Activated naive CD8-positive, alpha-beta T cell treated with anti-CD3 and anti-CD28 coated beads, Interleukin-2, amount 50 U/mL, for 16 hours (primary cell): ENCODE measurements around the gene CAMK4.
"Not testable (repeated sequence)": the region's sequence is repeated elsewhere in the genome, so short reads cannot be mapped to it uniquely, and the experiment has no call there.

ENCODE experiments used
- DNase-seq: peaks from one replicate; pipeline ENCODE4 v3.0.0-alpha.2; 2020; ENCODE audit warnings: low read depth, low spot score

CAMK4 gene

DNA sequence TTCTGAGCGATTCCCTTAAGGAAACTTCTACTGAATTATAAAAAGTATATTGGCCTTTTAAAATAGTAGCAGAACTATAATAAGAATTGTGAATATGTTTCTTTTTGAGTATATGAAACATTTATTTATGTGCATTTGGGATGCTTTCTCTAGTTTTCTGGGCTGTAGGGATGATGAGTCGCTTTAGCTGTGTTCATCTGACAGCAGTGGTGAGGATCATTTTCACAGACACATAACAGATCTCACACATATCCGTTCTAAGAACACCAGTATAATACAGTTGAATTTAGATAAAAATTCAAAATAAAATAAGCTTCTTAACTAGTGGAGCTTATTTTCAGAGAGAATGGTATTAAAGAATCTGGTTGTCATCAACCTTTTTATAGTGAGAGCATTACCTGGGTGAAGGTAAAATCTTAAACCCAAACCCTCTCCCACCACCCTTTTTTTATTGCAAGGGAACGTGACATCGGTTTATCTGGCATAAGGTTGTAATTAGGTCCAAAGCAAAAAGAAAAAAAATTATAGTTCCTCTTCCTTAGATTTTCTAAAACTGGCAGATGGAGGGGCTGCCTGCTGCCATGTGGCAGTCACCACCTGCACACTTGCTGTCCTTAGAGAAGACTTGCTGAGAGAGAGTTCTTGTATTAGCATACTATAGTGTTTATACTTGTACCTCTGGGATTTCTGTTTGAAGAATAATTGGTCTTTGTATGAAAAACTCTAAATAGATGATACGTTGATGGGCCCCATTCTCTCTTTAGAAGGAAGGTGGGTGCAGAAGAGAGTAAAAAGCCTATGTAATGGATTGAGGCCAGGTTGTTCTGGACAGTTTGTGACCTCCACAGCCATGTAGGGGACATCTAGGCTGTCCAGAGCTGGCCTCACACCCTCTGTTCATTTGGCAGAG lies 86.8 kb downstream of the CAMK4 start:
- no peak for DNase-seq

DNA sequence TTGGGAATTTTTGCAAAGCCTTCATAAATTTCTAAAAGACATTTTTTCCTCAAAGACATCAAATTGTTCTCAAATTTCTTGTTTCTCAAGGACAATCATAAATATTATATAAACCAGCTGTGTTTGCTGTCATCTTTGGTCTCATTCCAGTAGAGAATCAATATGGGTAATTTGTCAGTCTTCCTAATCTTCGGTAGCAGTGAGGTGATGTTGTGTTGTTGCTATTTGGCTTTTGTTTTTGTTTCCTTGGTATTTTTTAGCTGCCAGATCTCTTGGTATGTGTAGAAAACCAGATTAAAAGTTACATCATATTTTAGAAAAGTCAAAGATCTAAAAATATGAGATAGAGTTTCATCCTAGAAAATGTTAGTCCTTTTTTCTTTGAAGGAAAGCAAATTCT lies 87.5 kb downstream of the CAMK4 start:
- DNase-seq: no peak

DNA sequence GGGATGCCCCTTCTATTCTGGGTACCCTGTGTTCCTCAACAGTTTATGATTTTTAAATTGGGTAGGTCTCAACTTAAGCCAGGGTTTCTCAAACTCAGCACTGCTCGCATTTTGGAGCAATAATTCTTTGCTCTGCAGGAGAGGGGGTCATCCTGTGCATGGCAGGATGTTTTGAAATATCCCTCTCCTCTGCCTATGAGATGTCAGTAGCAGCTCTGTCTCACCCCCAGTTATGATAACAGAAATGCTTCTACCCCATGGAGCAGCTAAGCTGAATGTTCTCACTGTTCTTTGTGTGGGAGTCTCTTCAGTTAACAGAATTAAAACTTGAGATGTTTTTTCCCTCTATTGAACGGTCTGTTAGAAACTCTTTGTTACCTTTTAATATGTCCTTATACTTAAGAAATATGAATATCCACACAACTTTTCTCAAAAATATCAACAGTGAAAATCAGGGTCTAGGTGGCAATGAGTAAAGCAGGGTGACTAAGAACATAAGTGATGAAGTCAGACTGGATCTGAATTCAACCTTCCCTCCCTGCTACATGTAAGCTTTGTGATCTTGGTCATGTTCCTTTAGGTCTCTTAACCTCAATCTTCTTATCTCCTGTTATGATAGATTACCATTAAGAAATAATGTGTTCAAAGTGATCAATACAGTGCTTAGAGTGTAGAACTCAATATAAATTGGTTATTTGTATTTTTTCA lies 89.0 kb downstream of the CAMK4 start:
- DNase-seq: no peak

DNA sequence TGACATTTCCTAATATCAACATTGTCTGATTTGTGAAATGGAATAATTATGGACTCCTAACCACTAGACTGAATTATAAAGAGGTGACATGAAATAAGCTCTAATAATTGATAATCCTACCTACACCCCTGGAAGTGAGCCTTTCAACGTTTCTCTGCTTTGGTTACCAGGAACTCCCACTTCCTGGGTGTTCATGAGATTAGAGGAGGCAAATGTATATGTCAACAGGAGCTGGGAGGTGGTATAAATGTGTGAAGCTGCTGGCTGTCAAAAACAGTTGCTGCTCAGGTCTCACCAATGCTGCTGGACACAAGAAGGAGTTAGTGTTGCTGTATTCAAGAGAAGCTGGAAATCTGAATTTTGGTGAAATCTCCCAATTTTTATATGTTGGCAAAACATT lies 96.8 kb downstream of the CAMK4 start:
- no peak for DNase-seq

DNA sequence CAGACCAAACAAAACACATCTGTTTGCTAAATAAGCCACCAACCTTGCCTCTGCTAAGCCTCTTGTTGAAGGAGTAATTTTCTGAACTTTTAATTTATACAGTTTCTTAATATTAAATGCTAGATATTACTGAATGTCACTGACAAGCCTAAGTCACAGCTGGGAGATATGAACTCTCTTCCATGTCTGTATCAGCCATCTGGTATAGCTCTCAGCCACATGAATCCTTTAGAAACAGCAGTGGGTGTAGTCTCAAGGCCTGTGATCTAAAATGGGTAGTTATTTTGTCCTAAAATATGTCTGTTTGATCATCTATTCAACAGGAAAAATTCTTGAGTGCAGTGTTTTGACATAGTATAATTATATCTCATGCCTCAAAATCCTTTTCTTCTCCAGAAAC lies 97.2 kb downstream of the CAMK4 start:
- no peak for DNase-seq

DNA sequence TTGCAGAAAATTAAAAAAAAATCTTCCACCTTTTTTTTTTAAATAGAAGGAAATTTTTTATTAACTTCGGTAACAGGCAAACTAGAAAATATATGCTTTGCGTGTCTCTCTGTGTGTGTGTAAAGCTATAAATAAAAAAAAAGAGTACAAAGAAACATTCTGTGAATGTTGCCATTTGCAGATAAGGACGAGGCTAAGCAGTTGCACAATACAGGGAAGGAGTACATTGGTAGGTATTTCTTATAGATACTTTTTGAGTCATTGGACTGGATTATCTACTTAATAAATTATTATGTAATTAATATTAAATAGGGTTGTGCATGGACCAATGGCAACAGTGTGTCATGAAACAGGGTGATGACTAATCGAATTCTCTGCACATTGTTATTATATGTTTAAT lies 102.4 kb downstream of the CAMK4 start:
- DNase-seq: no peak

DNA sequence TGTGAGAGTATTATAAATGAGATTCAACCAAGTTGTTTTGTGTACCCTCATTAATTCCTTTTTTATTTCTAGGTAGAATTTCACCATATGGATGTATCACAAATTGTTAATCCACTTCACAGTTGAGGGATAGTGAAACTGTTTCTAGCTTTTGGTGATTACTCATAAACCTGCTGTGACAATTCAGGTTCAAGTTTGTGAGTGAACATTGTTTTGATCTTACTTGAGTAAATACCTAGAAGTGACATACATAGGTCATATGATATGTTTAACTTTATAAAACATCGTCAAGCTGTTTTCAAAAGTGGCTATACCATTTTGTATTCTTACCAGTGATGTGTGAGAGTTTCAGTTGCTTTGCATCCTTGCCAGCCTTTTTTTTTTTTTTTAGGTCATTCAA lies 112.9 kb downstream of the CAMK4 start:
- no peak for DNase-seq

DNA sequence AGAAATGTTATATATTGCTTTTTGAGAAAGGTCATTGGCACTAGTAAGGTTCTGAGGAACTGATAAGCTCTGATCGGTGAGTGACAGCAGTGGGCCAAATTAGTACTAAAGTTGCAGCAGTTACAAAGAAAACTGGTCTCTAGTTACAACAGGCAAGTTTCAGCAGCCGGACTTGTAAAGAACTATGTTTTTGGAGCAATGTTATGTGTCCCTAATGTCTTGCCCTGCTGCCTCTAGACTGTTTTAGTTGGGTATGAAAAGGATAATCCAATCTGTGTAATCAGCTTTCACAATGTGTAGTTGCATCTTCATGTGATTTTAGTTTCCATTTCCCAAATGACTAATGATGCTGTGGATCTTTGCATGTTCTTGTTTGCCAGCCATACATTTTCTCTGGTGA lies 113.5 kb downstream of the CAMK4 start:
- no peak for DNase-seq

DNA sequence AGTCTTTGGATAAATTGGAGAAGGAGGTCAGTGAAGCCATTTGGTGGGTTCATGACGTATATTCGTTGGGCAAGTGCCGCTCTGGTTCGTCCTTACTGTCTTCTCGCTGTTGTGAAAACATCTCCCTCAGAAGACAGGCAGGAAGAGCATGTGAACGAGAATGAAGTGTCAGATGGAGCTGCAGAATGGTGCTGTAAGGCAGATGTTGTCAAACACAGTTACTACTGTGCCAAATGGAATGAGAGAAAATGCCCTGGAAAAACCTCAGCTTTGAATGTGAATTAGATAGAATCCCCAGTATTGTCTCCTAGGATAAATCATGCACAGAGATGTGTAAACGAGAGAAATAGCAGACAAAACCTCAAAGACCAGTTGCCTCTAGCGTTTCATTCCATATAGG lies 121.5 kb downstream of the CAMK4 start:
- no peak for DNase-seq

DNA sequence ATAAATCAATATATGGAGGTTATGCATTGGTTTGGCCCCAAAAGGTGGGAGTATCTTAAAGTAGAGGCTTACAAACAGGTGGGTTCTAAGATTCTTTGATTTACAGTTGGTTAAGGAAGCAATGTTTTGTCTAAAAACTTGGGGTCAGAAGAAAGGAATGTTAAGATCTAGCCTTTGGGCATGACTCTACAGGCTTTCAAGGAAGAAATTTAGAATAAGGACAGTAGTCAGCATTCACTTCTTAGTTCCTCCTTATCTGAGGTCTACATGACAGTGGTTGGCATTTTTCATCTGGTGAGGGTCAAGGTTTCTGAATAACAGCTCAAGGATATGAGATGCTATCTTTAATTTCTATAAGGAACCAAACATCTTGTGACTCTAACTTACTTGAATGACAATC lies 122.8 kb downstream of the CAMK4 start:
- DNase-seq: no peak

DNA sequence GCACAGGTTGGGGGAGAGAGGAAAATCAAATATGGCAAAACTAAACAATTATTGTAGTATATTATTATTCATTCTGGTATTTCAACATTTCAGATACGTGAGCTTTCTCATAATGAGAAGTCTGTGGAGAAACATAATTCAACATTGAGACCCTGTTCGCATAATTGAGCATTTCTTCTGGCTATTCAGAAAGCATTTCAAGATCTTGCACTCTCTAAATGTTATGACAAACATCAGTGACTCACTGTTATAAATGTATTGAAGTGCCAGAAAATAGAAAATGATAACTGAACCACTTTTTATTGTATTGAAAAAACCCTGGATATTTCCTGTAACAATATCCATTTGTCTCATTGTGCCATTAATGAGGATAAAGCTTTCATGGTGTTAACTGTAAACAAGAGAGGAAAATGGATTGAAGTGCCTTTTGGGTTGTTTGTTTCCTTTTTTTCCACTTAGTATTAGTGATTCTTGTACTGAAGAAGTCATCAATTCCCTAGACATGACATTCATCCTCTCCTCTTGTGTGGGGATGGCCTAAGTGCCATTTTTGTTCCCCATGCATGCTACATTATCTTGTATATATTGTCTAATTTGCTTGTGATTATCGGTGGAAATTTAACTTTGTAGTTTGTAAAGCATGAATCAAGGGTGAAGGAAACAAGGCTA lies 124.6 kb downstream of the CAMK4 start:
- DNase-seq: no peak

DNA sequence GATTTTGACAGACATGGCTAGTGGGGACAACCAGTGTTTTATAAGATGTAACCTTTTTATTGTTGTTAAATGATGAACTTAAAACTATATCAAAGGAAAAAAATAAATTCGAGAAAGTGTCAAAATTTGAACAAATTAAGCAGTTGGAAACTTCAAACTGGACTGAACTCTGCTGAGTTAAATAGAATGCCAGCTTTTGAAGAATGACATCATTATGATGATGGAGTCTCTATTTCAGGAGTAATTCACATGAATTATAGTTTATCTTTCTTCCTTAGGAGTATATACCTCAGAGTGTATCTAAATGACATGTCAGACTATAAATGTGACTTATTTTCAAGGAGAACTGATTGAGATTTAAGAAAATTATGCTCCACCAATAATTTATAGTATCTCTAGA lies 125.2 kb downstream of the CAMK4 start:
- DNase-seq: no peak

DNA sequence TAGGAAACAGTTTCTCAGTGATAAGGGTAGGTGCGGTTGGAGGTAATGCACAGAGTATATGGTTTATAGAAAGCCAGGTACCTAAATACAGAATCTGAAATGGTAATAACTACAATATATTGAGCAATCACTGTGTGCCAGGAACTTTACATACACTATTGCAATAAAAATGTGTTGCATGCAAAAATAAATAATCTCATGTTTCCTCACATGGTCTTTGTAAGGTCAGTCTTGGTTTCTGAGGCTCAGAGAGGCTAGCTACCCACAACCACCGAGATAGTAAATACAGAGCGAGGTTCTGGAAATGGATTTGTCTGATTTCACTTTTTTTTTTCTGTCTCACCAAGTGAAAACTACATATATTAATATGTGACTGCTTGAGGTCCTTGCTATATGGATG lies 128.9 kb downstream of the CAMK4 start:
- DNase-seq: no peak

DNA sequence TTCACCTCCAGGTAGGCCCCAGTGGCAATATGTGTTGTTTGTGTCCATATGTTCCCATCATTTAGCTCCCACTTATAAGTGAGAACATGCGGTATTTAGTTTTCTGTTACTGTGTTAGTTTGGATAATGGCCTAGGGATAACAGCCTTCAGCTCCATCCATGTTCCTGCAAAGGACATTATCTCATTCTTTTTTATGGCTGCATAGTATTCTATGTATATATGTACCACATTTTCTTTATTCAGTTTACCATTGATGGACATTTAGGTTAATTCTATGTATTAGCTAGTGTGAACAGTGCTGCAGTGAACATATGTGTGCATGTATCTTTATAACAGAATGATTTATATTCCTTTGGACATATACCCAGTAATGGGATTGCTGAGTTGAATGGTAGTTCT lies 134.5 kb downstream of the CAMK4 start:
- not testable (repeated sequence) for DNase-seq

DNA sequence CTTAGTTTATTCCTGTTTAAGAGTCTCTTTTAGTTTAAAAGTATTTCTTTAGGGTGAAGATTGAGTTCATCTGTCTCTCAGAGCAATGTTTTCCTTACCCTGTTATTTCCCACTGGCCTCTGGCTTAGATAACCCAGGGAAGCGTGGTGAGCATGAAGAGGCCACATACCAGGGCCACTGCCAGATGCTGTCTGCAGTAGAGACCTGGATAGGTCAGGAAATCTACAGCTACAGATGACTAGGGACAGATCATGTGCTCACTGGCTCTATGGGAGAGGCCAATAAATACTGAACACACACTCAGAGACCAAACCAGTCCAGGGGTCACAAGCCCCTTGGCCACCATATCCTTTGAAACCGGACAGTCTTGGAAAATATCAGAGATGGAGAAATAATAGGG lies 136.0 kb downstream of the CAMK4 start:
- no peak for DNase-seq

DNA sequence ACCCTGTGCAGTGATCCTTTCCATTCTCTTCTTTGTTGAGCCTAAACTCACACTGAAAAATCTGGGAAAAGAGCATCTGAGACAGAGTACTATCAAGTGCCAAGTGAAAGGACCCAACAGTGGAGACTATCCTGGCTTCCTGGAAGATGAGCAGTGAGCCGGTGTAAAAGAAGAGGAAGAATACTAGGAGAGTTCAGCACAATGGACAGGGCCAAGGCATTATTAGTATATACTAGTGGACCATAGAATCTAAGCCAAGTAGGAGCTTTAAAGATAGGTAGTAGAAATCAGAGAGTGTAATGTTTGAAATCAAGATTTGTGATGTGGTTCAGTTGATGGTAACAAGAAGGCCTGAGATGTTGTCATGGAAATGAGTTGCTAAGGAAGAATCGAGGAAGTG lies 140.8 kb downstream of the CAMK4 start:
- DNase-seq: no peak

DNA sequence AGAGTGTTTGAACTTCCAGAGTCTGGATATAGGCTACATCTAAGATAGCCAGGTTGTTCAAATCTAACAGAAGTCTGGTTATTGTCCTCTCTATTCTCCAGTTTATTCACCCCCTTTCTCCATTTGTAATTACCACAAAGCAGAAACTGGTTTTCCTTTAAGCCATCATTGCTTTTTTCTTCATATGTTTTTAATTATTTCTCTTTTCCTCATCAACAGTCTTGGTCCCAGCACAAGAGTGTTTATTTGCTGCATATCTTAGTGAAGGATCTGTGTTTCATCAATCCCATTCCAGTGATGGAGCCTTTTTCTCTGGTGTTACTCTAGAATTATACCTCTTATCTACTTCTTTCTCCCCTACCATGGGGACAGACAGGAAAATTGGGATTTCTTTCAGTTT lies 142.2 kb downstream of the CAMK4 start:
- no peak for DNase-seq

DNA sequence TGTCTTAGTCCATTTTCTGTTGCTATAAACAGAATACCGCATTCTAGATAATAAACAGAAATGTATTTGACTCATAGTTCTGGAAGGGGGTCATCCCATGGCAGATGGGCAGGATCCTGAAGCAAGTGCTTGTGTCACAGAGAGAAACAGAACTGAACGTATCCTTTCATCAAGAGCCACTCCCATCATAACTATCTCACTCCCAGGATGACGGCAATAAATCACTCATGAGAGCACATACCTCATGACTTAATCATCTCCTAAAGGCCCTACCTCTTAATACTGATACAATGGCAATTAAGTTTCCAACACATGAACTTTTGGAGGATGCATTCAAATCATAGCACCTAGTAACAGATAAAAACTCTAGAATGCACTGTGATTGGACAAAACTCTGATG lies 142.9 kb downstream of the CAMK4 start:
- DNase-seq: no peak

DNA sequence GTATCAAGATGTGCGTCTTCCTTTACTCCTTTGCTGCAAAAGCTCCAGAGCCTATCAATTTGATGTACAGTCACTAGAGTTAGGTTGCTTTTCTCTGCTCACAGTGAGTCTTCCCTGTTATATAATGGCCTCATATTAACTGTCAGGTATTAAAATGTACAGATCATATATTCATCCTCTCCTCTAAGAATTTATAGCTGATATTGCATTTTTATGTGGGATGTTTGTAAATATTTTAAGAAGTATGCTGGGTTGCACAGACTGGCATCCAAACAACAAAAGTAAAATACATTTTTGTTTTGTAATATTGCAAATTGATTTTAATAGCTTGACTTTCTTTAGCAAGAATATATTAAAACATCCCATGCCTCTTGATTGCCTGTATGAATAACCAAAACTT lies 148.6 kb downstream of the CAMK4 start:
- DNase-seq: no peak

DNA sequence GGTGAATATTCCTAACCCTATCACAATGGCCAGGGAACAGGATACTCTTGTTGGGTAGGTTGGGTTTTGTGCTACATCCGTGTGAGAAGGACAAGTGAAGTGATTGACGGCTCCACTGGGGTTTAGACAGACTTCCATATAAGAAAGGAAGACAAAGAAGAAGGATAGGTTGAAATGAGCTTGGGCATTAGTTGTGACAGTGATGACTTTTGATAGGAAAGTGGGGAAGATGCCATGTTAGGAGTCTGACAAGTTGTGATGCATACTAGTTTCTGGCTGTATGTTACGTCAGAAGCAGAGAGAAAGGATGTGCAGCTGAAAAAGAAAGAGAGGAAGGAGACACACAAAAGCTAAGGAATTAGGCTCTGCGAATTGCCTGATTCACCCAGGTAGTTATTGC lies 150.2 kb downstream of the CAMK4 start:
- no peak for DNase-seq

DNA sequence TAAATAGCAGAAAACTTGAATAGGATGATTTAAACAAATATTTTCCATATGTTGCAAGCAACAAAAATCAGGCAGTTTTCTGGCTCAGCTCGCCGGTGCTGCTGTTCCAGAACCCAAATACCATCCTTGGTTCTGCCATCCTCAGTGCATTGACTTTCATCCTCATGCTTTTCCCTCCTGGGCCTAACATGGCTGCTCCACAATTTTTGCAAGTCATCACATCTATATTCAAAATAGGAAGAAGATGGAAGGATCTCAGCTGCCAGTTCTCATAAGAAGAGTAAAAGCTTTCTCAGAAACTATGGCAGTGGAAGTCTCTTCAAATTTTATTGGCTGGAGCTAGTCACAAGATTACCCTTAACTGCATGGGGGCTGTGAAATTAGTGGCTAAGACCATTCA lies 151.5 kb downstream of the CAMK4 start:
- no peak for DNase-seq

DNA sequence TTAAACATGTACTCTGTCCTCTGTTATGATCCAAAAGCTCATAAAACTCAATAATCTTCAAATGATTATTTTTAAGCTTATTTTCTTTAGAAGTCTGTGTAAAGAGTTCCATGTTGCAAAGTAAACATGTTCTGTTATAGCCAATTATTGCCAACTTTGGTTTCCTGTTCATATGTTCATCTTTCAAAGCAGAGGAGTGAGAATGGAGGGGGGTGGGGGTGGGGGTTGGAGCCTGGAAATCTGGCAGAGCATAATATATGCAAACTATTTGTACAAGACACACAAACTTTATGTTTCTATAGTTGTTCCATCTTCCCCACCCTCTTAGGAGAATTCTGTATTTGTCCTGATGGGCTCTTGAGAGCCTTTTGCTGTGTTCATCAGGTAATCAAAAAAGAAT lies 153.1 kb downstream of the CAMK4 start:
- no peak for DNase-seq

DNA sequence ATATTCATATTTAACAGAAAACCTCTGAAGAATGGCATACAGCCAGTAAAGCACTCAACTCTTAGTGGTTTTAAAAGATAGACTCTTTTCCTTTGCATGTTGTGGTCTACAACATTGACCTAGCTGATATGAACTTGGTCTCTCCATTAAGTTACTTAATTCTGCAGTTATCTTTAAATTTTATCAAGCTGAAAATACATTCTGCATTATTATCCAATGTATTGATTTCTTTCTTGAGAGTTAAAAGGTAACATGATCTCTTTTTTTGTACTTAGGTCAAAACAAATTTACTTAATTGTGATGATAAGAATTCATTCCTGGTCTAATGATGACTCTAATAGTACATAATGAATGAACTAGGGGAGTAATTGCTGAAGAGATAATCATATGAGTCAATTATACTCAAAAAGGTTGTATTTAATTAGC lies 155.2 kb downstream of the CAMK4 start:
- DNase-seq: no peak
